Stimulated activated CD4-positive, alpha-beta T cell treated with anti-CD3 and anti-CD28 coated beads, Interleukin-4, amount 100 ng/mL, for 1 hour (primary cell): Measurements from ENCODE around the gene KCNC3.

Experiments
- DNase-seq: peaks from one replicate; pipeline ENCODE4 v3.0.0-alpha.2; 2020

The KCNC3 gene

GRCh38 chr19:50272263-50272897, 56.8 kb downstream of the KCNC3 start:
- DNase-seq = no peak

GRCh38 chr19:50269653-50270052, 59.5 kb downstream of the KCNC3 start:
- no peak for DNase-seq

GRCh38 chr19:50268501-50268900, 60.7 kb downstream of the KCNC3 start:
- DNase-seq = no peak

- DNase-seq = no peak
Measured at GRCh38 chr19:50268041-50268440, 61.1 kb downstream of the KCNC3 start.

- DNase-seq = peak; percentile 38
Measured at GRCh38 chr19:50266896-50267295, 62.3 kb downstream of the KCNC3 start.

- no peak for DNase-seq
Measured at GRCh38 chr19:50266041-50266440, 63.1 kb downstream of the KCNC3 start.

GRCh38 chr19:50264483-50265186, 64.5 kb downstream of the KCNC3 start:
- no peak for DNase-seq

GRCh38 chr19:50263176-50263575, 66.0 kb downstream of the KCNC3 start:
- no peak for DNase-seq
